ENCODE results near the gene UBASH3B. TPM values are rescaled to one million over a fixed set of nuclear protein-coding genes. Genes with fewer than 3 reads are reported as not detected.

The UBASH3B gene
- total RNA-seq, 2 donors from 2014 or later = 7.0 to 10.6 TPM

DNA sequence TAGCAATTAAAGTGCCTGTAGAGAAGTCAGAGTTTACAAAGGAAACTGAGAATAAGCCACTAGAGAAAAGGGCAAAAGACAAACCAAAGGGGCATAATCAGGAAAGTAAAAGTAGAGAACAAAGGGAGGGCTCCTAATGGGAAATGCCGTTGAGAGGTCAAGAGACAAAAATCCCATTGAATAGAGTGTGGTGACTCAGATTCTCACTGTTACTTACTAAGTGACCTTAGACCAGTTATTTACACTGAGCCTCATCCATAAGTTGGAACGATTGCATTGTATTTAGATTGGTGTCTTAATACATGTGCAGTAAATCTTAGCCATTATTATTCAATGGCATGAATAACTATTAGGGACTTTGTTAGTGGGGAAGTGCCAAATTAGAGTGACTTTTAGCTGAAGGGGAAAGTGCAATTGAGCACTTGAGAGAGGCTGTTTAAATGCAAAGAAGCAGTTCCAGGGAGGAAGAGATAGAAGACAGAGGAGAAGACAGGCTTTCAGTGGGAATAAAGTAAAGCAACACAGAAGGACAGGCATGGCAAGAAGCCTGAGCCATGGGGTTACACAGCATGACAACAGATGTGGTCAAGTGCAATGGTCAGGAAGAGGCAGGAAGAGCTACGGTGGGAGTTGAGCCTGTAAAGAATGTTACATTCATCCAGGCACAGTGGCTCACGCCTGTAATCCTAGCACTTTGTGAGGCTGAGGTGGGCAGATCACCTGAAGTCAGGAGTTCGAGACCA is 82.6 kb downstream of the UBASH3B start:
- Mint-ChIP-seq H3K4me3 (no peak overlapping the region), H3K4me1 (peaks cover 8% of the 10 kb centered on the region), H3K9me3 (no peaks in the 10 kb centered on the region)

DNA sequence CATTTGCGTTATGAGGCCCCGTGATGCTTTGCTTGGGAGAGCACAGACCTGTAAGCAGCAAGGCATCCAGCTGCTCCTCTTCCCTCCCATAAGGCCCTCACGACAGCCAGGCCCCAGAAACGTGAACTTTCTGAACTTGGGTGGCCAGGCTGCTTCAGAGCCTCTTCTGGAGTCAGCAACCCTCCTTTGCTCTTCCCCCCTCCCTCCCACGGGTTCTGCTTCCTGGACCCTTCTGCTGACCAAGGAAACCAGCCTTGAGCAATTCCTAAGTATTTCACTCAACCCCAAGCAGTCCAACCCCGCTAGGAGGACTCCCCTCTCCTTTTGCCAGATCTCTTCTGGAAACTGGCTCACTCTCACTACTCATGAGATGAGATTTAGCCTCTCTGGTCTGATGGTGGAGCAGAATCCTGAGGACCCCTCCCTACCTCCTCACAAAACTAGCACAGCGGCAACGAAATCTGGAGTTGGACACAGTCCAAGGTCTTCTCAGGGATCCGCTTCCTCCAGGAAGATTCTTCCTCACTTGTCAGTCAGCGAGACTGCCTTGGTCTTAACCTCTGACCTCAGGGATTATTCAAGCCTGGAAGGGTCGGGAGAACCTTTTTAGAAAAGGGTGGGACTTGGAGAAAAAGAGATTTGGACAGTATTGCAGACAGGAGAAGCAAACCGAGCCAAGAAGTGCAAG is 86.2 kb downstream of the UBASH3B start:
- ATAC-seq (replicated peaks) = no peak
- Mint-ChIP-seq H3K9me3 (no peaks in the 10 kb centered on the region), H3K27ac (no peak overlapping the region), H3K27me3 (no peaks in the 10 kb centered on the region), H3K4me3 (no peak overlapping the region), H3K4me1 (peaks cover 17% of the 10 kb centered on the region), H3K36me3 (ENCODE audit: low read depth) (no peaks in the 10 kb centered on the region)

More for the DNA sequence above, 82.6 kb downstream of the UBASH3B start:
- no peak for ATAC-seq (replicated peaks)
- Mint-ChIP-seq H3K36me3 (ENCODE audit: low read depth) (no peaks in the 10 kb centered on the region), H3K27ac (no peak overlapping the region), H3K27me3 (no peaks in the 10 kb centered on the region)

DNA sequence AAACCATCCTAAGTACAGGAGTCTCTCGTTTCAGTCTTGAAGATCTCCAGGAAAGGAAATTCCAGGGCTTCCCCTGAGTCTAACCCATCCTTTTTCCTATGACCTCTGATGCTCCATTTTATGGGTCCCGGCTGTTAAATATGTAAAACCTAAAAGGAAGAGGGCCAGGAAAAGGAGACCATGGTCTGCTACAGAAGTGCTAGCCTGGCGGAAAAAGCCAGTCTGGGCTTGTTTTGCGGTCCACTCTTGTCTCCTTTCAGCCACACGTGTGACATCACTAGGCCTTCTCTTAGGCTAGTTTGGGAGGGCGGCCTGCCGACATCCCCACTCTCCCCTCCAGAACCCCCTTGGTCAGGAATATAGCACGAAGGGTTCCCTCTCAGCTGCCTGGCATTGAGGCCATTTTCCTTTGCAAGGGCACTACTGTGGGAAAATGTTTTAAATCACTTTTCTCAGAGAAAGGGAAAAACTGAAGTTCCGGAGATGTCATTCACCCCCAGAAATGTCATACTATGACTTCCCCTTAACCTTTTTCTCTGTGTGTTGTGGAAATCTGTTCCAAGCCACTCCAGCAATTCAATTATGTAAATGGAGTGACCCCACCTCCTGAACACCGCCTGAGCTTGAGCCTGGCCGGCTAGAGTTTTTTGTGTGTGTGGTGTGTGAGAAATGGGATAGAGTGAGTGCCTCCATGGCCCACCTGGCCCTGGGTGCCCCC is 86.9 kb downstream of the UBASH3B start:
- Mint-ChIP-seq H3K27me3 (no peaks in the 10 kb centered on the region), H3K27ac (no peak overlapping the region), H3K36me3 (ENCODE audit: low read depth) (no peaks in the 10 kb centered on the region), H3K4me3 (no peak overlapping the region), H3K9me3 (no peaks in the 10 kb centered on the region), H3K4me1 (peaks cover 24% of the 10 kb centered on the region)
- no peak for ATAC-seq (replicated peaks)

DNA sequence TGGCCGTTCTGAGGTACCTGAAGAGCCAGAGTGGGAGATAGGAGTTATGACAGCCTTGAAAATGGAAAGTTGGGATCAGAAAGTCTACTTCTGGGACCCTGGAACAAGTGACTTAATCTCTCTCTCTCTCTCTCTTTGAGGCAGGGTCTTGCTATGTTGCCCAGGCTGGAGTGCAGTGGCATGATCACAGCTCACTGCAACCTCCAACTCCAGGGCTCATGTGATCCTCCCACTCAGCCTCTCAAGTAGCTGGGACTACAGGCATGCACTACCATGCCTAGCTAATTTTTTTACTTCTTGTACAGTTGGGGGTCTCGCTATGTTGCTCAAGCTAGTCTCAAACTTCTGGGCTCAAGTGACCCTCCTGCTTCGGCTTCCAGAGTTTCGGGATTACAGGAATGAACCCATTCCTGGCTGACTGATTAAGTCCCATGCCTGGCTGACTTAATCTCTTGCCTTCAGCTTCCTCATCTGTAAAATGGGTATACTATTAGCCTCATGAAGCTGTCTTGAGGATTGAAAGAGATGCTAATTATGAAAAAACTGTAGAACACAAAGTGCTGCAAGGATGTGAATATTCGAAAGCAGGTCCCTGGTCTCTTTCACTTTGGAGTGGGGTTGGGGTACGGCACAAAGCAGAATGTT is 87.7 kb downstream of the UBASH3B start:
- peaks cover 24% of the 10 kb centered on the region for H3K4me1 Mint-ChIP-seq
- H3K4me3 Mint-ChIP-seq = no peak overlapping the region
- no peak overlapping the region for H3K27ac Mint-ChIP-seq
- no peaks in the 10 kb centered on the region for H3K9me3 Mint-ChIP-seq
- ATAC-seq (replicated peaks) = no peak
- no peaks in the 10 kb centered on the region for H3K27me3 Mint-ChIP-seq
- H3K36me3 Mint-ChIP-seq (ENCODE audit: low read depth) = no peaks in the 10 kb centered on the region

DNA sequence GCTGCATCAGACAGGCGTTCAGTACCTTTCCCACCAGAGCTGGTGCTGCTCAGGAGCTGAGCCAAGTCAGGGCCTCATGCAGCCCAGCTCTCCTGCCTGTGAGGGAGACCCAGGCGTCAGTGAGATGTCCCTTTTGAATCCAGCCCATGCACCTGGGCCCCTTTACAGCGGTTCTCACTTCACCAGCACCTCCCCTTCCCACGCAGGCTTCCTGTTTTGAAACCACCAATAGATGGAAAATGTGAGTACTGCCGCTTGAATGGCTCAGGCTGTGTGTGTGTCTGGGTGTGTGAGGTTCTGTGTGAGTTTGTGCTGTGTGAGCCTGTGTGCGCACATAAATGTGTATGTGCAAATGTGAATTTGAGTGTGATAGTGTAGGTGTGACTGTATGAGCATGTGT is 88.4 kb downstream of the UBASH3B start:
- no peak overlapping the region for H3K27ac Mint-ChIP-seq
- peaks cover 24% of the 10 kb centered on the region for H3K4me1 Mint-ChIP-seq
- no peaks in the 10 kb centered on the region for H3K36me3 Mint-ChIP-seq (ENCODE audit: low read depth)
- H3K27me3 Mint-ChIP-seq = no peaks in the 10 kb centered on the region
- H3K4me3 Mint-ChIP-seq = no peak overlapping the region
- H3K9me3 Mint-ChIP-seq = no peaks in the 10 kb centered on the region
- ATAC-seq (replicated peaks) = peak; percentile 69

DNA sequence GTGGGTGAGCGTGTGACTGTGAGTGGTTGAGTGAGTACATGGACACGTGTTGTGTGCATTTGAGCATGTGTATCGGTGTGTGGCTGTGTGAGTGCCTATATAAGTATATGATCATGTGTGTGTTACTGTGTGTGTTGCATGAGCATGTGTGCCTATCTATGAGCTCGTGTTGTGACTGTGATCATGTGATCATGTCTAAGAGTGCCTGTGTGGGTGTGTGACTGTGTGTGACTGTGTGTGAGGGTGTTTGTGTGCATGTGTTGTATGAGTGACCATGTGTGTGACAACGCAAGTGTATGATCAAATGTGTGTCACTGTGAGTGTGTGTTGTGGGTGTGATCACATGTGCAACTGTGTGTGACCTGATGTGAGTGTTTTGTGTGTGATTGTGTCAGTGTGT is 88.8 kb downstream of the UBASH3B start:
- ATAC-seq (replicated peaks) = peak; percentile 7
- H3K27ac Mint-ChIP-seq = no peak overlapping the region
- H3K4me3 Mint-ChIP-seq = no peak overlapping the region
- no peaks in the 10 kb centered on the region for H3K9me3 Mint-ChIP-seq
- H3K27me3 Mint-ChIP-seq = no peaks in the 10 kb centered on the region
- H3K36me3 Mint-ChIP-seq (ENCODE audit: low read depth) = no peaks in the 10 kb centered on the region
- peaks cover 24% of the 10 kb centered on the region for H3K4me1 Mint-ChIP-seq

DNA sequence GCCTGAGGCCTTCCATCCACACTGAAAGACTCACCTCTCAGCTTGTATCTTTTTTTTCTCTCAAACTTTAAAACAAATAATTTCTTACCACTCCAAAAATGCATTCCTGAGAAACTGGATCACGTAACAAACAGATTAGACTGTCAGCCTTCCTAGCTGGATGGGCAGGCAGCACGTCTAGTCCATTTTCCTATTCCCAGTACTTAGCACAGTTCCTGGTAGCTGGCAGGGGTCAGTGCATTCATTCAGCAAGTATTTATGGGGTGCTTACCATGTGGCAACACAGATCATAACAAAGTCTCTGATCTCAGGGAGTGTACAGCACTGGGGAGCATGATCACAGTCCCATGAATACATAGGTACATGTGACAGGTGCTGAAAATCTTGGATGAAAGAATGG is 89.6 kb downstream of the UBASH3B start:
- Mint-ChIP-seq H3K27ac (no peak overlapping the region), H3K4me1 (peaks cover 24% of the 10 kb centered on the region), H3K9me3 (no peaks in the 10 kb centered on the region), H3K36me3 (ENCODE audit: low read depth) (no peaks in the 10 kb centered on the region), H3K27me3 (no peaks in the 10 kb centered on the region), H3K4me3 (no peak overlapping the region)
- no peak for ATAC-seq (replicated peaks)

DNA sequence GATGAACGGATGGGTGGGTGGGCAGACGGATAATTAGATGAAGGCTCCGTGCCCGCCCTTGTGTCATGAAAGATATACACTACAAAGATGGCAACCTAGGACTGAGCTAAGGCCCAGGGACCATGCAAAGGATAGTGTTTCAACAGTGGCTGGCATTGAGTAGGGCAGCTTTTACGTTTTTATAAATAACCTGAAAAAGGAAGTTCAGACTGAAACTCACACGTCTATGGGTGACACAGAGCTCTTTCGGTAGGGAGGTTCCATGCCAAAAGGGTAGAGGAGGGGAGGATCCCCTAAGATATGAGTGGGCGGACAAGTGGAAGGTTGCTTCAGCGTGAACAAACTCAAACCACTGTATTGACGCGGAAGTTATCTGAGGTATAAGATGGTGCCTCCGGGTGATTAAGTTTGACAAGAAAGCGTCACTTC is 90.5 kb downstream of the UBASH3B start:
- H3K4me3 Mint-ChIP-seq = no peak overlapping the region
- H3K27ac Mint-ChIP-seq = no peak overlapping the region

DNA sequence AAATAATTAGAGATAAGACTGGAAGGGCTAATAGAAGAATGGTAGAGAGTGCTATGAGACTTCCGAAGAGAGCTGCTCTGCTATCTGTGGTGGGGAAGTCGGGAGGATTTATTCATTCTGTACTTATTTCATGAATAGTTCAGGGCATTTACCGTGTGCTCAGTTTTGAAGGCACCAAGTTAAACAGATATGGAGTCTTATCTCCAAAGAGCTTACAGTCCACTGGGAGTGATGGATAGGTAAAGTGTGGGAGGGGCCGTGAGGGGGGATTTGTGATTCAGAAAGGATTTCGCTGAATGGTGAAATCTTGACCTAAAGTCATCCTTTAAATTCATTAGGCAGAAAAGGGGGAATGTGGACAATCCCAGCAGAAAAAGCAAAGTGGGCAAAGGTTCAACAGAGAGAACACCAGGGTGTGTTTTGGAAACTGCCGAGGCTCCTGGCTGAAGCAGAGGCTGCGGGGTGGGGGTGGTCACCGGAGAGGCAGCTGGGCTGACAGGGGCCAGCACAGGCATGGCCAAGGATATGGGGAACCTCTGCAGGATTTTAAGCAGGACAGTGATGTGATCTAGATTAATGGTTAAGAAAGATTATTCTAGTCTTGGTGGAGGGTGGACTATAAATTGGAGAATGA is 91.2 kb downstream of the UBASH3B start:
- Mint-ChIP-seq H3K4me3 (no peak overlapping the region), H3K9me3 (no peaks in the 10 kb centered on the region), H3K4me1 (peaks cover 24% of the 10 kb centered on the region), H3K27ac (no peak overlapping the region), H3K27me3 (no peaks in the 10 kb centered on the region), H3K36me3 (ENCODE audit: low read depth) (no peaks in the 10 kb centered on the region)
- no peak for ATAC-seq (replicated peaks)

More for the DNA sequence above, 90.5 kb downstream of the UBASH3B start:
- Mint-ChIP-seq H3K4me1 (peaks cover 24% of the 10 kb centered on the region), H3K9me3 (no peaks in the 10 kb centered on the region), H3K27me3 (no peaks in the 10 kb centered on the region), H3K36me3 (ENCODE audit: low read depth) (no peaks in the 10 kb centered on the region)
- ATAC-seq (replicated peaks) = peak; percentile 75

DNA sequence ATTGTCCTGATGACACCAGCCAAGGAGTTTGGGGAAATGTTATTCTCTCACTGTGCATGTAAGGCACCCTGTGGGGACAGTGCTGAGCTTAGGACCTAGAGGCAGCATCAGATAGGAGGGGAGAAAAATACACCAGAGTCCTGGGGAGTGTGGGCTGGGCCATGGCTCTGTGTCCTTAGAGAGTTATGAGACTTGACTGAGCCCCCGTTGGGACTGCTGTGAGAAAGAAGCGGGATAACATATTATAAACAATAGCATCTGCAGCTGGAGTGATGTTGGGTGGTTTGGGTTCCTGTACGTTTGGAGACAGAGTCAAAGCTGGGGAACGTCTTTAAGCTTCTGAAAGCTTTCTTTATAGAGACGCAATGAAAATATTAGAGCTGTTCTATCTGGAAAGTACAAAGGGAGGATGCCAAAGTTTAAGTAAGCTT is 91.8 kb downstream of the UBASH3B start:
- Mint-ChIP-seq H3K4me1 (peaks cover 28% of the 10 kb centered on the region), H3K27me3 (peaks cover 1% of the 10 kb centered on the region), H3K36me3 (ENCODE audit: low read depth) (no peaks in the 10 kb centered on the region), H3K27ac (no peak overlapping the region), H3K9me3 (no peaks in the 10 kb centered on the region), H3K4me3 (no peak overlapping the region)
- ATAC-seq (replicated peaks) = no peak

DNA sequence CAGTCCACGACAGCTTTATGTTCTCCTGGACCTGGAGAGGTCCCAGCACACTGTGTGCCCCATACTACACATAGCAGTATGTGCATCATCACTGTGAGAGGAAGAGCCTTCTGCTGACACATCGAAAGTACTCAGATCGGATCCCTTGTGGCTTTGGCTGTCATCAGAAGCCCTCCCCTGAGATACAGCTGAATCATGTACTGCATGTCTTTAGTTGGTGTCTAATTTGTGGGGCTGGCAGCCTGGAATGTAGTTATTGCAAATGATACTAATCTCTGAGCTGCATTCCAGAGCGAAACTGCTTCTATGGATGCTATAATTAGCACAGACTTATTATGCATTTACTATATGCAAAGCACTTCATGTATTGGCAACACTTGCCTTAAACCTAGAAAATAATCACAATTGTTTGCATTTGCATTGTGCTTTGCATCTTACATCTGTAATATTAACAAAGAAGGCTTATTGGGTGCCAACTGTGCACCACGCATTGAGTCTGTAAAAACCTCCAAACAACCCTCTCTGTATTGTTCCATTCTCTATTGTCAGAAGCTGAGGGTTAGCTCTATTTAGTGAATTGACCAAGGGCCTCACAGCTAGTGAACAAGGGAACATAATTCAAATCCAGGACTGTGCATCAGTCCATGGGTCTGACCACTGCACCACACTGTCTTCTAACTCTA is 93.6 kb downstream of the UBASH3B start:
- Mint-ChIP-seq H3K4me3 (no peak overlapping the region), H3K36me3 (ENCODE audit: low read depth) (no peaks in the 10 kb centered on the region), H3K27ac (no peak overlapping the region), H3K9me3 (no peaks in the 10 kb centered on the region), H3K4me1 (peaks cover 27% of the 10 kb centered on the region), H3K27me3 (peaks cover 4% of the 10 kb centered on the region)
- ATAC-seq (replicated peaks) = peak; percentile 88

DNA sequence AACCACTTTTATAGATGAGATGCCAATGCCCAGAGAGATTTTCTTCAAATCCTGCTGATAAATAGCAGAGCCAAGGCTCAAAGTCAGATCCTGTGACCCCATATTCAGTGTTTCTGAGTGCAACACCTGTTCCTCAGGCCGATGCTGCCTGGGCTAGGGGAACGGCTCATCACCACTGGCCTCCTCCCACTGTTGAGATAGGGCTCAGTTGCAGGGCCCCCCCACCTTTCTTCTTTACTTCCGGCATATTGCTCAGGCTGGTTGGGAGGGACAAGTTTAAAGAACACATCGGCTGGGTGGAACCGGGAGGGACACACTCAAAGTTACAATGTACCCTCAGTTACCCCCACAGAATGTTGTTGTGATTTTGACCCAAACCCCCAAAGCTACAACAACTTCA is 94.5 kb downstream of the UBASH3B start:
- ATAC-seq (replicated peaks) = no peak
- Mint-ChIP-seq H3K27me3 (peaks cover 4% of the 10 kb centered on the region), H3K36me3 (ENCODE audit: low read depth) (no peaks in the 10 kb centered on the region), H3K9me3 (no peaks in the 10 kb centered on the region), H3K27ac (no peak overlapping the region), H3K4me3 (no peak overlapping the region), H3K4me1 (peaks cover 27% of the 10 kb centered on the region)

DNA sequence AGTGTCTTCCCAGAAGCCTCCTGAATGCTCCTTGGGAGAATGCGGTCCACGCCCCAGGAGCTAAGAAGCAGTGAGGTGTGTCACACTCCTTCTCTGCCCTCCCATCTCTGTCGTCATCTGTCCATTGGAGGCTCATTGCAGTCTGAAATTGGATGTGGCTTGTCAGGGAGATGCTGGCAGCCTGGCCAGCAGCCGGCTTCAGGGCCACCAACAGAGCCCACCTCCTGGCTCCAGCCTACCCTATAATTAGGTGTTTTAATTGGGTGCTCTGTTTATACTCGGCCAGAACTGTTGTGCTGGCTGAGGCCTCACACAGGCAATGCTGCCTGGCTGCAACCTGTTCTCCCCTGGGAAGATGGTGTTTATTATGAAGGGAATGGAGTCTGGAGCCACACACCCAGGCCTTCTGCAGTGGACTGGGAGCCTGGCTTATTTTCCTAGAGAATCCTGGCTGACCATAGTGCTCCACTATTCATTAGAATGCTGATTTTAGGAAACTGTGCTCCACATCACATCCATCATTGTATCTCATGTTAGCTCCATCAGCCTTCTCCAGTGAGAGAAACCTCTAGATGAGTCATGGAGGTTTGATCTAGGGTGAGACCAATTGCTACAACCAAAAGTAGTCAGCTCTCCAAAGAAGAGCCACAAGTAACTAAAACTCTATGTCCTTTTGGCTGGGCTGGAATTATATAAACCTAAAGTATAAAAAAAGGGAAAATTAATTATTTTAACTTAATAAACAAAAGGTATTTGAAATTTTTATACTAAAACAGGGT is 96.0 kb downstream of the UBASH3B start:
- ATAC-seq (replicated peaks) = peak; percentile 44
- H3K4me1 Mint-ChIP-seq = peaks cover 20% of the 10 kb centered on the region
- no peaks in the 10 kb centered on the region for H3K36me3 Mint-ChIP-seq (ENCODE audit: low read depth)
- no peak overlapping the region for H3K4me3 Mint-ChIP-seq
- no peaks in the 10 kb centered on the region for H3K9me3 Mint-ChIP-seq
- no peak overlapping the region for H3K27ac Mint-ChIP-seq
- H3K27me3 Mint-ChIP-seq = peaks cover 4% of the 10 kb centered on the region

Data from activated T-helper 17 cell treated with anti-CD3 and anti-CD28 coated beads, Interleukin-2, amount 50 U/mL, for 72 hours (primary cell).